NCI-H2196 treated with DMSO at 0.1 percent for 48 hours (cell line): ENCODE results near the gene LETM1.

ENCODE experiments used
- DNase-seq: peaks from one replicate; lab custom pipeline; 2025; ENCODE audit not compliant: unreplicated experiment; lab: John Stamatoyannopoulos, UW

Gene LETM1

DNA sequence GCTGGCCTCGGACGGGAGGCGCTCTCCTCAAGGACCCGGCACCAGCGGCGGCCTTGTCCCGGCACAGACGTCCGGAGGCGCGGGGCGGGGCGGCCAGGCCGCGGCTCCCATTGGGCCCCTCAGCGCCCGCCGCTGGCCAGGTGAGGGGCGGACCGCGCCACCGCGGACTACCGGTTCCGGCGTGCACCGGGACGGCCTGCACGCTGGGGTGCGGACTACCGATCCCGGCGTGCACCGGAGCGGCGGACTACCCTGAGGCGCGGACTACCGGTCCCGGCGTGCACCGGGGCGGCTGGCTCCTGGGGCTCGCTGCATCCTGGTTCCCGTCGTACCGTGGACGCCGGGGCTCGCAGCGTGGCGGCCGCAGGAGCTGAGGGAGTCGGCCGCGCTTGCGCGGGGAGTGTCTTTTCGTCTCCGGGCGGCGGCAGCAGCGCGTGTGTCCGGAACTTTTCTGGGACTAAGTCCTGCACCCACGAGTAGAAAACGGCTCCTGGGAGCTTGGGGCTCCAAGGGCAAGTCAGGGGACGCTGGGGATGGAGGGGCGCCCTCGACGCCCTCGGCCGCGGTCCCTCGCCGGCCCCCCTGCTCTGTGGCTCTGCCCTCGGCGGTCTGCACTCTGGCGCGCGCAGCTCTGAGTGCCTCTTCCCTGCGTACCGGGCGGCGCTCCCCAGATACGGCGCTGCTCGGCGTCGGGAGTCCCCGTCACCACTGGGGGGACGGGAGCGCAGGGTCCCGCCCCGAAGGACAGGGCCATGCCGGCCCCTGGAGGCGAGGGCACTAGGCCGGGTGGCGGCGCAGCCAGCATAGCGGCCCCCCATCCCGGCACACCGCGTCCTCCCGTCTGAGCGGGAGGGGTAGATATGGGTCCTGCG lies at the start of gene LETM1:
Gene LETM1, minus strand, starts transcription at position 86 of the 872 bp plus-strand sequence. CDS start 206 bp downstream, outside the sequence.
- peak; percentile 85 for DNase-seq

DNA sequence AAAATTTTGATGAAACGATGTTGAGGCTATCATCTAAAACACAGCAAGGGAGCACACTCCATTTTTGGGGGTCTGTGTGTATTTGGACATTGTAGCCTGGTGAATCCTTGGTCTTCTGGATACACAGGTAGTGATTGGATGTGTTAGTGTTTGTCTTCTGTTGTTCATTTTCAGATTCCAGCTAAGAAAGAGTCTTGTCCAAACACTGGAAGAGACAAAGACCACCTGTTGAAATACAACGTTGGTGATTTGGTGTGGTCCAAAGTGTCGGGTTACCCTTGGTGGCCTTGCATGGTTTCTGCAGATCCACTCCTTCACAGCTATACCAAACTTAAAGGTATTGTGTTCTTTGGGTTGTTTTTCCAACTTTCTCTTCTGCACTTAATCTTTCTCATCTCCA lies 48.1 kb upstream of the LETM1 start:
- no peak for DNase-seq

DNA sequence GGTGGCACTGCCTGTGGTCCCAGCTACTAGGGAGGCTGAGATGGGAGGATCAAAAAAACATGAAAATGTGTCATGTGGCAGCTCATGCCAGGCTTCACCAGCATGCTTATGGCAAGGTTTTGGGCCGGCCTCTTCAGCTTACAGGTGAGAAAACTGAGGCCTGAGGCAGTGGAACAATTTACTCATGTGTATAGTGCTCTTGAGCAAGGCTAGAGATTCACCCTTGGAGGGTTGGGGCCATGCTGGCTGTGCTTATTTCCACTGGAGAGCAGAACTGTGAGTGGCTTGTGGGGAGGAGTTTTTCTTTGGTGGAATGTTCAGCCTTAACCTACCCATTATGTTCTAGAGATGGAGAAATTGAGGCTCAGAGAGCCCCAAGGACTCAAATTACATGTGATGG lies 47.1 kb upstream of the LETM1 start:
- DNase-seq = no peak

DNA sequence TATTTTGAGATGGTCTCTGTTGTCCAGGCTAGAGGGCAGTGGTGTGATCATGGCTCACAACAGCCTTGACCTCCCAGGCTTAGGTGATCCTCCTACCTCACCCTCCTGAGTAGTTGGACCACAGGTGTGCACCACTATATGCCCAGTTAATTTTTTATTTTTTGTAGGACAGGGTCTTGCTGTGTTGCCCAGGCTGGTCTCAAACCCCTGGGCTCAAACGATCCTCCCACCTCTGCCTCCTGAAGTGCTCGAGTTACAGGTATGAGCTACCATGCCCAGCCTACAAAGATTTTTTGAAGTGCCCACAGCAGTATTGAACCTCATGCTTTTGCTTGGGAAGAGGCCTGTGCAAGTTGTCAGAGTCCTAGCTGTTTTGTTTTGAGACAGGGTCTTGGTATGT lies 46.3 kb upstream of the LETM1 start:
- no peak for DNase-seq

DNA sequence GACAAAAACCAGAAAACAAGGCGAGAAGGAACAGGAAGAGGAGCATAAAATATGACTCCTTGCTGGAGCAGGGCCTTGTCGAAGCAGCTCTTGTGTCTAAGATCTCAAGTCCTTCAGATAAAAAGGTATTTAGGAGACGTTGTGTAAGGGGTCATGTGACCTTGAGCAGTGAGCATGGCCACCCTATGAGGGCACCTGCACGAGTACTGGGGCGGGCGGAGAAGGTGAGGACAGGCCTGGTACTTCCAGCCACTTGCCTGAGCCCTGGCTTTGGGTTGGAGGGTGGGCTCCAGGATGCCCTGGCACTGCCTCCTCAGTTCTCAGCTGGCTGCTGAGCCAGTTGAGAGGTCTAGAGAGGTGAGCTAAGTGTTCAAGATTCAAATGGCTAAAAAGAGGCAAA lies 45.2 kb upstream of the LETM1 start:
- DNase-seq = no peak

DNA sequence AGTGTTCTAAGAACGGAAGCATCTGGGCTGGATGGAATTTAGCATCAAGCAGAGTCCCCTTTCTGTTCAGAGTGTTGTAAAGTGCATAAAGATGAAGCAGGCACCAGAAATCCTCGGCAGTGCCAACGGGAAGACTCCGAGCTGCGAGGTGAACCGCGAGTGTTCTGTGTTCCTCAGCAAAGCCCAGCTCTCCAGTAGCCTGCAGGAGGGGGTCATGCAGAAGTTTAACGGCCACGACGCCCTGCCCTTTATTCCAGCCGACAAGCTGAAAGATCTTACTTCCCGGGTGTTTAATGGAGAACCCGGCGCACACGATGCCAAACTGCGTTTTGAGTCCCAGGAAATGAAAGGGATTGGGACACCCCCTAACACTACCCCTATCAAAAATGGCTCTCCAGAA lies 44.7 kb upstream of the LETM1 start:
- no peak for DNase-seq

DNA sequence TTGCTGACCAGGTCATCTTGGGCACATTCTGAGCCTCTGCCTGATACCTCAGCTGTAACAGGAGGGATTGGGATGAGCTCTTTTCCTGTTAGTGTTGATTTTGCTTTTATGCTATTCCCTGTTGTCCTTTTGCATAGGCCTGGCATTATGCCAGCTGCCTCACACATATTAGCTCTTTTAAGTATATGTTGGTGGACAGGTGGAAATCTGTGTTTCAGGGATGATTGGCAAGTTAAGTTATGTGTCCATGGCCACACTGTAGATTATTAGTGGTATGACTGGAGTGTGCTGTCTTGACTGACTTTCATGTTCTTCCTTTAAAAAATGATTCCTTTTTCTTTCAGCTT lies 44.1 kb upstream of the LETM1 start:
- no peak for DNase-seq

DNA sequence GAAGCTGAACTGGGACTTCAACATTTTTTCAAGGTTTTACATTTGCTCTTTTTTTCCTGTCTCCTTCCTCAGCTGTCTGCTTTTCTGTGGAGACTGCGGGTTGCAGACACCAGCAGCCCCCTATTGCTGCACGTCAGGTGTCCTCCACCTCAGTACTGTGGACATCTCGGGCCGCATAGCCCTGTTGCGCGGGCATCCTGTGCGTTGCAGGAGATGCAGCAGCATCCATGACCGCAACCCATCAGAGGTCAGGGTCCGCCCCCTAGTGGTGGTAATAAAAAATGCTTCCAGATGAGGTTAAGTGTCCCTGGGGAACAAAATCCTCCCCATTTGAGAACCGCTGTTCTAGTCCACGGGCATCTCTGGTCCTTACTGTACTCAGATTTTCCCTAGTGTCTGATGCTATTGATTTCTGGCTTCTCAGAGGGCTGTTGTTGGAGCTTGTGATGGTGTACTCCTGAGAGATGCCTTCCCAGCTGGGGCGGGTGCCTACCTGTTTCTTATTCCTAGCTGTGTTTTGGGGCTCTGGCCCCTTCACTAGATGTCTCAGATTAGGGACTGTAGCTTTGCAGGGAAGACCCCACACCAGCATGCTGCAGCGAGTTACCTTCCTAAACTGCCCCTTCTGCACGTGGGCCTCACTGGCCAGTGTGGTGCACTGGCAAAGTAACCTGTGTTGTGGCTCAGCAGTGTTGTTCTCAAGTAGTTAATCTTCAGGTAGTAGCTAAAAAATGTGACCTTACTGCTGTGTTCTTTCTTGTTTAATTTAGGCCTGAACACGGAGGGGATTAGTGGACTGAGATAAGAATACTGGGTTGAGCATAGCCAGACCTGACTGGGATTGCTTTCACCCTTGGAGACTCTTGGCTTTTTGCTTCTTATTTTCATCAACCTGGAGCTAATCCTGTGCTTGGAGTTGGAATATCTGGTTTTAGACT lies 43.5 kb upstream of the LETM1 start:
- DNase-seq = peak; percentile 63

DNA sequence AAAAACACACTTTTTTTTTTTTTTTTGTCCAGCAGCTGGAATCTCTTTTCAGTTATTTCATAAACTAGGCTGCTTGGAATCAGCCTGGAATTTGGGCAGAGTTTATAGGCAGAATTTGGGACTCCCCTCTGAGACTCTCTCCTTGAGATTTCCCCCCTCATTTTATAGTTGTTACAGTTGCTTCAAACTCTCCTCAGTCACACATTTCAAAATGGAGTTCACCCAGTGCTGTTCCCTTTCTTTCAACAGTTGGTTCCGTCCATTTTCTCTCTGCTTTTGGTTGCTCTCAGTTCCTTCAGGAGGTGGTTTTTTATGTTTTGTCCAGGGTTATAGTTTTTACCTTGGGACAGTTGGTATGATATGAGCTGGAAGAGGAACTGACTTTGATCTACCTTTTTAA lies 42.7 kb upstream of the LETM1 start:
- DNase-seq = no peak

DNA sequence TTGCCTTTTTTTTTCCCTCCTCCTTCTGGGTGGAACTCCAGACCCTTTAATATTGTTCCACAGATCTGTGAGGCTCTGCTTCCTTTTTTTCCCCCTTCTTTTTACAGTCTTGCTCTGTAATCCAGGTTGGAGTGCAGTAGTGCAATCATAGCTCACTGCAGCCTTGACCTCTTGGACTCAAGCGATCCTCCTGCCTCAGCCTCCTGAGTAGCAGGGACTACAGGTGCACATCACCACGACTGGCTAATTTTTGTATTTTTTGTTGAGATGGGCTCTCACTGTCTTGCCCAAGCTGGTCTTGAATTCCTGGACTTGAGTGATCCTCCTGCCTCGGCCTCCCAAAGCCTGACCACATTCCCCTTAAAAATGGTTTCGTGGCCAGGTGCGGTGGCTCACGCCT lies 42.1 kb upstream of the LETM1 start:
- DNase-seq = no peak

DNA sequence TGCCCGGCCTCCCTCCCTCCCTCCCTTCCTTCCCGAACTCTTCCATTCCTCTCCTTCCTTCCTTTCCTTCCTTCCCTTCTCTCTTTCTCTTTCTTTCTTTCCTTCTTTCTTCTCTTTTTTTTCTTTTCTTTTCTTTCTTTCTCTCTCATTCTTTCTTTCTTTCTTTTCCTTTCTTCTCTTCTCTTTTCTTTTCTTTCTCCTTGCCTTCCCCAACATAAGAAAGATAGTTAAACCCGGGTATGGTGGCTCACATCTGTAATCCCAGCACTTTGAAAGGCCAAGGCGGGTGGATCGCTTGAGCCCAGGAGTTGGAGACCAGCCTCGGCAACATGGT lies 40.7 kb upstream of the LETM1 start:
- no peak for DNase-seq

DNA sequence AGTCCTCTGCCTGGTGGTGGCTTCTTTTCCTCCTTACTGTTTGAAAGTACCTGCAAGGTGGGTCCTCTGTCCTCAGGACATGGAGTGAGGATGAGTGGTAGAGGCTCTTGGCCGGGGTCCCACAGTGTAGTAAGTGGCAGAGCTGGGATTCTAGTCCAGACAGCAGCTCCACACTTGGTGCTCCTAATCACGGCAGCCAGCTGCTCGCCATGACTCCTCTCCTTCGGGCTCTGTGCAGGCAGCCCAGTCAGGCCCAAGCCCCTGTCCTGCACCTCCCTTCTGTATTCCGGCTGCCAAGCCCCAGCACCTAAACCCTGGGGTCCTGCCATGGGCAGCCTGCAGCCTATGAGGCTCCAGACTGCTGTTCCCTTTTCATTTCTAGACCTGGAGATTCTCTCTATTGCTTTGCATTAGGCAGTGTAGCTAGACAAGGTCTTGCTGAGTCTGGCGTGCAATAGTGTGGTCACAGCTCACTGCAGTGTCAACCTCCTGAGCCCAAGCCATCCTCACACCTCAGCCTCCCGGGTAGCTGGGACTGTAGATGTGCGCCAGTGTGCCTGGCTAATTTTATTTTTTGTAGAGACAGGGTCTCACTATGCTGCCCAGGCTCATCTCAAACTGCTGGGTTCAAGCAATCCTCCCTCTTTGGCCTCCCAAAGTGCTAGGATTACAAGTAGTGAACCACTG lies 40.2 kb upstream of the LETM1 start:
- DNase-seq = no peak

DNA sequence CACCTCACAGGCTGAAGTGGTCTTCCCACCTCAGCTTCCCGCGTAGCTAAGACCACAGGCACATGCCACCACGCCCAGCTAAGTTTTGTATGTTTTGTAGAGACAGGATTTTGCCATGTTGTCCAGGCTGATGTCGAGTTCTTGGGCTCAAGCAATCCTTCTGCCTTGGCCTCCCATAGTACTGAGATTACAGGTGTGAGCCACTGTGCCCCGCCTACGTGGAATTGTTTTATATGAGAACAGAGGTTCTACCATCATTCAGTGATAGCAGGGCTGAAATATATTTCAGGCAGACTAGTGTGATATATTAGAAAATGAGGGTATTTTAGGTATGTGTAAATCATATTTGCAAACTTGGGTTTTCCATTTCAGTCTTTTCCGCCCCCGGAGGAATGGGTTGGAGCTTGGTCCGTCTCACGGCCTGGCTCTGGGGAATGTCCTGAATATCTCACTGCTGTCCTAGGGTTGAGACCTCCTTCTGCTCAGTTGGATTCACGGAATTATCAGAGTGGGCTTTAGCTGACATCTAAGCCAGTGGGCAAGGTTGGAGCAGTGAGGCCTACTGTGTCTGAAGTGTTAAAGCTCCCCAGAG lies 35.1 kb upstream of the LETM1 start:
- DNase-seq = no peak

DNA sequence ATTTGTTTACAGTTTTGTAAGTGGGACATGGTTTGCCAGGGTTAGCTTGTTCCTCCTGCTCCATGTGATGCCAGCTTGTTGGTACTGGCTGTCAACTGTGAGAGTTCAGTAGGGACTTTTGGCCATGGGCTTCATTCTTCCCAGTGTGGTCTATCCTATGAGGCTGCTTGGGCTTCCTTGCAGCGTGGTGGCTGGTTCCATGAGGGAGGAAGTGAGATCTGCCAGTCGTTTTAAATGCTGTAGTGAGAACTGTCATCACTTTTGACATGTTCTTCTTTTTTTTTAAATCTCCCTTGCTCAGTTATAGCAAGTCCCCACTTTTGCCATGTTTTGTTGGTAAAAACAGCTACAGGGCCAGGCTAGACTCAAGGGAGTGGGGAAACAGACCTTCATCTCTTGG lies 31.1 kb upstream of the LETM1 start:
- DNase-seq = no peak

DNA sequence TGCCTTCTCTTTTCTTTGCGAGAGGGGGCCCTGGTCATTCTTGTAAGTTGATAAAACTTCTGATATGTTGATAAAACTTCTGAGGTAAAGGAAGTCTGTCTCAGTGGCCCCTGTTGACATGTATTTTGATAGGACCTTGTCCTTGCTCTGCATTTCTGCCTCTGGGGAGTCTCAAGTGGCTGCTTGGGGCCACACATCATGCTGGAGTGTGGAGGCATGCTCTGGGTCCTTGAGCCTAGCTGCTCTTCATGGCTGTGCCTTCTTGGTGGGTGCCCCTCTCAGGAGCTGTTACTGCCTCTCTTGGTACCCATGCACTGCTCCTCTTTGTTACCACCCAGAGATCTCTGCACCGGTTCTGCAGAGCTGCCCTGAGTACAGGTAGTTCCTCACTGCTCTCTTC lies 29.5 kb upstream of the LETM1 start:
- DNase-seq = no peak

DNA sequence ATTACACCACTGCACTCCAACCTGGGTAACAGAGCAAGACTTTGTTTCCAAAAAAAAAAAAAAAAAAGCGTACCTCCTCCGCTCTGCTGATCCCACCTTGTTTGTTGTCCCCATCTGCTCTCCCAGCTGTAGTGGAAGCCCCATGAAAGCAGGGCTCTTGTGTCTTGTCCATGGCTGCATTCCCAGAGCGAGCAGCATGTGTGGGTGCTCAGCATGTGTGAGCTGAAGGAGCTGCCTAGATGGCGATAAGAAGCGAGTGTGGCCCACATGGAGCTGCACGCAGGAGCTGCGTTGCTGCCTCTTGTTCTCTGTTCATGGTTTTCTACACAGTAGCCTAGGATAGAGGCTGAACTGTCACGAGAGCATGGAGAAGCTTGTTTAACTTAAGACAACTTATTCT lies 27.6 kb upstream of the LETM1 start:
- DNase-seq = no peak

DNA sequence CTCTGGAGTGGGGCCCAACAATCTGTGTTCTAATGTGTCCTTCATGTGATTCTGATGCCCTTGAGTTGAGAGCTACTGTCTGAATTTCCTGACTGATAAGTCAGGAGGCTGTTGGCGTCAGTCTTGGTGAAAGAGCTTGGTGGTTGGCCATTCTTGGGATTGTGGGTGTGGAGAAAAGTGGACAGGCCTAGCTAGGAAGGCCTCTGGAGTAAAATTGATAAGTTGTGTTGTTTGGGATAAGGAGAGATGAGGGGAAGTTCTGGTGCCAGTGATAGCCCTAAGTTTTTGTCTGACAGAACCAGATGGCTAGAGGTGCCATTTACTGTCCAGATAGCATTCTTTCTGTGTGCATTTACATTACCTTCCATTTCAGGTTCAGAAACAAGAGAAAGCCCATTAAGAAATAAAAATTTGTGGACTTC lies 26.9 kb upstream of the LETM1 start:
- no peak for DNase-seq

DNA sequence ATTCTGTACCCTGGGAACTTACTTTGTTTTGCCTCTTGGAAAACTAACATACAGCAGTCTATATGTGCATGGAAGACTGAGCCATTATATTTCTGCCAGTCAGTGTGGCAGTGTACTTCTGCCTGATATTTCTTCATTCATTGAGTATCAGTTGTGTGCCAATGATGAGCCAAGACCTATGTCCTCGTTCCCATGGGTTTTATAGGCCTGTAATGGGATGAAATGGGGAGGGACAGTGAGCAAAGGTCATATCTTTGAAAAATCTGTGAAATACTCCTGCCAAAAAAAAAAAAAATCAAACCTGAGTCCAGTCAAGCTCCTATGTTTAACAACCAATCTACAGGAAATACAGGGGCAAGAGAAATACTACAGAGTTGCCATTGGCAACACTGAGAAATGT lies 24.4 kb upstream of the LETM1 start:
- no peak for DNase-seq

DNA sequence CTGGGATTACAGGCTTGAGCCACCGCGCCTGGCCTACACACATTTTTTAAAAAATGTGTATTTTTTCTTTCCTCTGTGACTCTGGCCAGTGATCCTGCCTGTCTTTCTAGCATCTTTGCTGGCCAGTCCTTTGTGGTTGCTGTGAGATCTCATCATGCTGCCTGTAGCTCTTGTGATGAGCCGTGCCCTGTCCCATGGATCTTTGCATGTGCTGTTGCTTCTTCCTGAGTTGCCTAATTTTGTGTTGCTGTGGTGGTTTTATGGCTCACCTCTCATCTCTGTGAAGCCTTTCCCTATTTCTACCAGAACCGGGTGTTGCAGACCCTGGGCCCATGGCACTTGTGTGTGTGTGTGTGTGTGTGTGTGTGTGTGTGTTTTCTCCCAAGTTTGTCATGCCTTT lies 23.5 kb upstream of the LETM1 start:
- no peak for DNase-seq

DNA sequence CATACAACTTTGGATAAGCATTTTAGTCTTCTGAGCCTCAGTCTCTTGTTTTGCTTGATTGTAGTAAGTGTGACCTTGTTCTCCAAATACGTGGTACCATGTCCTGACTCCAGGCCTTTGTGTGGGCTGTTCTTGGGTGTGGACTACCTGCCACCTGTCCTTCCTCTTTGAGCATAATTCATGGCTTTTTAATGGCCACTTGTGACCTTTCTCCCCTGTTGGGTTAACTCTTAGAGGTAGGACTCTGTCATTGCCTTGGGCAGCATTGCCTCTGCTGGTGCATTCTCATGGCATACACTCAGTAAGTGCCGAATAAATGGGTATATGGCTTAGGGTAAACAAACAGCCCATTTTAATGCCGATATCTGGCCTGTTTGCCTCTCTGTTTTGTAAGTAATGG lies 18.2 kb upstream of the LETM1 start:
- DNase-seq = no peak

DNA sequence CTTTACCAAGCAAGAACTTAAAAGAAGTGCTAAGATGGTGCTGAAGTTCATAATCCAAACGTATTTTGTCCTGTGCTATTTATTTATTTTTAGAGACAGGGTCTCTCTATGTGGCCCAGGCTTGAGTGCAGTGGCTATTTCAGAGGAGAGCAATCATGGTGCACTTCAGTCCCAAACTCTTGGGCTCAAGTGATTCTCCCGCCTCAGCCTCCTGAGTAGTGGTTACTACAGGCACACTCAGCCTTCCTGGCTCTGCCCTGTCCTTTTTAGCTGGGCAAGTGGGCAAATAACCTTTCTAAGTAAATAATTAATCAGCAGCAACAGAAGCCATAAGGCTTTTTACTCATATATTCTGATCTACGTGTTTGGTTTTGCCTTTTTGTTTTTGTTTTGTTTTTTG lies 17.8 kb upstream of the LETM1 start:
- no peak for DNase-seq
